ENCODE data around the gene PFKM.

PFKM gene

GRCh38 chr12:48189331-48190125, 70.4 kb downstream of the PFKM start:
- H3K9ac ChIP-seq (ENCODE audit: insufficient read length): no peak overlapping the region
- H3K27ac ChIP-seq: no peak overlapping the region
- DNase-seq (ENCODE audit: low read depth, low spot score): peak; percentile 83
- no peak overlapping the region for H3K4me3 ChIP-seq
- H3K36me3 ChIP-seq (ENCODE audit: insufficient read depth, low read length): no peaks in the 10 kb centered on the region
- TF ChIP-seq FOXP2 (optimal IDR thresholded peaks at IDR 0.05; ENCODE audit: control extremely low read depth, extremely low read length, insufficient read depth) (peak; percentile 23), EZH2 (IDR thresholded peaks at IDR 0.05) (no peak)
- H3K9me3 ChIP-seq (ENCODE audit: low read depth, low read length): no peaks in the 10 kb centered on the region

GRCh38 chr12:48191096-48191495, 71.9 kb downstream of the PFKM start:
- Histone ChIP-seq H3K9me3 (ENCODE audit: low read depth, low read length) (no peaks in the 10 kb centered on the region), H3K27ac (no peak overlapping the region), H3K36me3 (ENCODE audit: insufficient read depth, low read length) (no peaks in the 10 kb centered on the region), H3K4me3 (no peak overlapping the region), H3K9ac (ENCODE audit: insufficient read length) (no peak overlapping the region)
- TF ChIP-seq FOXP2 (optimal IDR thresholded peaks at IDR 0.05; ENCODE audit: control extremely low read depth, extremely low read length, insufficient read depth) (no peak), EZH2 (IDR thresholded peaks at IDR 0.05) (no peak), POLR2AphosphoS5 (IDR thresholded peaks at IDR 0.05; ENCODE audit: borderline replicate concordance, low read depth, low read length) (no peak)
- DNase-seq (ENCODE audit: low read depth, low spot score): no peak

GRCh38 chr12:48192861-48193260, 73.7 kb downstream of the PFKM start:
- TF ChIP-seq EZH2 (IDR thresholded peaks at IDR 0.05) (no peak), POLR2AphosphoS5 (IDR thresholded peaks at IDR 0.05; ENCODE audit: borderline replicate concordance, low read depth, low read length) (no peak), FOXP2 (optimal IDR thresholded peaks at IDR 0.05; ENCODE audit: control extremely low read depth, extremely low read length, insufficient read depth) (no peak)

GRCh38 chr12:48193623-48194022, 74.5 kb downstream of the PFKM start:
- no peak for DNase-seq (ENCODE audit: low read depth, low spot score)
- peak overlapping the region; percentile 37 for H3K27ac ChIP-seq
- no peak overlapping the region for H3K9ac ChIP-seq (ENCODE audit: insufficient read length)
- peak overlapping the region; percentile 8; the same call in 1 of the 2 replicates for H3K4me3 ChIP-seq
- no peaks in the 10 kb centered on the region for H3K36me3 ChIP-seq (ENCODE audit: insufficient read depth, low read length)
- TF ChIP-seq EZH2 (IDR thresholded peaks at IDR 0.05) (no peak), POLR2AphosphoS5 (IDR thresholded peaks at IDR 0.05; ENCODE audit: borderline replicate concordance, low read depth, low read length) (no peak), FOXP2 (optimal IDR thresholded peaks at IDR 0.05; ENCODE audit: control extremely low read depth, extremely low read length, insufficient read depth) (no peak)
- no peaks in the 10 kb centered on the region for H3K9me3 ChIP-seq (ENCODE audit: low read depth, low read length)

More at GRCh38 chr12:48192861-48193260, 73.7 kb downstream of the PFKM start:
- Histone ChIP-seq H3K4me3 (0 out of 2 replicates have a peak overlapping the region, but pooled peaks have one; percentile 19), H3K9ac (ENCODE audit: insufficient read length) (no peak overlapping the region), H3K9me3 (ENCODE audit: low read depth, low read length) (no peaks in the 10 kb centered on the region), H3K27ac (peak overlapping the region; percentile 49), H3K36me3 (ENCODE audit: insufficient read depth, low read length) (no peaks in the 10 kb centered on the region)
- DNase-seq (ENCODE audit: low read depth, low spot score): no peak

- H3K27ac ChIP-seq: peak overlapping the region; percentile 49; the same call in 1 of the 2 replicates
- no peak for DNase-seq (ENCODE audit: low read depth, low spot score)
- TF ChIP-seq POLR2AphosphoS5 (IDR thresholded peaks at IDR 0.05; ENCODE audit: borderline replicate concordance, low read depth, low read length): no peak
- TF ChIP-seq FOXP2 (optimal IDR thresholded peaks at IDR 0.05; ENCODE audit: control extremely low read depth, extremely low read length, insufficient read depth): no peak
- TF ChIP-seq EZH2 (IDR thresholded peaks at IDR 0.05): no peak
- no peaks in the 10 kb centered on the region for H3K9me3 ChIP-seq (ENCODE audit: low read depth, low read length)
- H3K4me3 ChIP-seq: no peak overlapping the region; the same call in 1 of the 2 replicates
- no peaks in the 10 kb centered on the region for H3K36me3 ChIP-seq (ENCODE audit: insufficient read depth, low read length)
- no peak overlapping the region for H3K9ac ChIP-seq (ENCODE audit: insufficient read length)
These were observed 75.6 kb downstream of the PFKM start for GRCh38 chr12:48194799-48195201.

Measured in SK-N-MC (cell line).